HL-60 (cell line): ENCODE data around the gene DHX15.

ENCODE experiments used
- DNase-seq, 2 experiments: peaks; one replicate each; pipeline ENCODE4 v3.0.0-alpha.2; 2010 to 2020; ENCODE audit warnings: low read depth in 1 of 2, low spot score in 1 of 2
- H3K27ac ChIP-seq: fragments of 250-450 bp; sonication (Bioruptor Pico); replicated peaks from 2 replicates; pipeline ENCODE4 v1.5.1; 2020; ENCODE audit warnings: mild to moderate bottlenecking, moderate library complexity
- H3K27me3 ChIP-seq: fragments of 250-450 bp; sonication (Bioruptor Pico); 2 replicates; pipeline ENCODE4 v1.5.1; 2021; ENCODE audit warnings: mild to moderate bottlenecking, moderate library complexity; ENCODE audit not compliant: insufficient read depth, poor library complexity, severe bottlenecking
- H3K4me3 ChIP-seq: replicated peaks from 2 replicates; pipeline ENCODE4 v1.5.1; 2011; ENCODE audit warnings: mild to moderate bottlenecking, control low read depth, low read length; ENCODE audit not compliant: insufficient read depth
- GABPA ChIP-seq: IDR thresholded peaks from 2 replicates; pipeline ENCODE4 v1.6.1; 2012; ENCODE audit warnings: low read depth
- POLR2AphosphoS5 ChIP-seq: IDR thresholded peaks from 2 replicates; pipeline ENCODE4 v1.6.1; 2012; ENCODE audit warnings: low read depth
- SPI1 ChIP-seq: IDR thresholded peaks from 2 replicates; pipeline ENCODE4 v1.6.1; 2012; ENCODE audit warnings: low read depth, mild to moderate bottlenecking, borderline replicate concordance
- TF ChIP-seq, protein P1 (sequence below): IDR thresholded peaks from 2 replicates; pipeline ENCODE4 v1.6.1; 2012; ENCODE audit warnings: low read depth; ENCODE audit not compliant: insufficient replicate concordance
- TF ChIP-seq, protein P2 (sequence below): IDR thresholded peaks from one replicate; pipeline ENCODE4 v1.5.1; 2011; ENCODE audit warnings: low read length, control low read depth, inconsistent platforms; ENCODE audit not compliant: insufficient read depth

DHX15 gene

DNA sequence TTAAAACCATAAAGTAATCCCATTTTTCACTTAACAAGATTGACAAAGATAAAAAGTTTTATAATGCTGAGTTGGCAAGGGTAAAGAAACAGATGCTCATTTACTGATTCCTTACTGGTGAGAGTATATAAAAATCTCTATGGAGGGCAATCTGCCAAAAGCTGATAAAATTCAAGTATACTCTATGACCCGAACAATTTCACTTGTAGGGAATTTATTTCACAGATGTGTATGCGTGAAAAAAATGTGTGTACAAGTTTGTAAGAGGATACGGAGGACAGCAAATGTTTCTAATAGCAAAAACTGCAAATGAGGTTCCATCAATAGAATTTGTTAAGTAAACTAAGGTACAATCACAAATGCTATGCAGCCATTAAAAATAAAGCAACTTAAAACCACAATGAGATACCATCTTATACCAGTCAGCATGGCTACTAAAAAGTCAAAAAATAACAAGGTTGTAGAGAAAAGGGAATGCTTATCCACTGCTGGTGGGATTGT lies 23.4 kb downstream of the DHX15 start:
- TF ChIP-seq, protein P1, sequence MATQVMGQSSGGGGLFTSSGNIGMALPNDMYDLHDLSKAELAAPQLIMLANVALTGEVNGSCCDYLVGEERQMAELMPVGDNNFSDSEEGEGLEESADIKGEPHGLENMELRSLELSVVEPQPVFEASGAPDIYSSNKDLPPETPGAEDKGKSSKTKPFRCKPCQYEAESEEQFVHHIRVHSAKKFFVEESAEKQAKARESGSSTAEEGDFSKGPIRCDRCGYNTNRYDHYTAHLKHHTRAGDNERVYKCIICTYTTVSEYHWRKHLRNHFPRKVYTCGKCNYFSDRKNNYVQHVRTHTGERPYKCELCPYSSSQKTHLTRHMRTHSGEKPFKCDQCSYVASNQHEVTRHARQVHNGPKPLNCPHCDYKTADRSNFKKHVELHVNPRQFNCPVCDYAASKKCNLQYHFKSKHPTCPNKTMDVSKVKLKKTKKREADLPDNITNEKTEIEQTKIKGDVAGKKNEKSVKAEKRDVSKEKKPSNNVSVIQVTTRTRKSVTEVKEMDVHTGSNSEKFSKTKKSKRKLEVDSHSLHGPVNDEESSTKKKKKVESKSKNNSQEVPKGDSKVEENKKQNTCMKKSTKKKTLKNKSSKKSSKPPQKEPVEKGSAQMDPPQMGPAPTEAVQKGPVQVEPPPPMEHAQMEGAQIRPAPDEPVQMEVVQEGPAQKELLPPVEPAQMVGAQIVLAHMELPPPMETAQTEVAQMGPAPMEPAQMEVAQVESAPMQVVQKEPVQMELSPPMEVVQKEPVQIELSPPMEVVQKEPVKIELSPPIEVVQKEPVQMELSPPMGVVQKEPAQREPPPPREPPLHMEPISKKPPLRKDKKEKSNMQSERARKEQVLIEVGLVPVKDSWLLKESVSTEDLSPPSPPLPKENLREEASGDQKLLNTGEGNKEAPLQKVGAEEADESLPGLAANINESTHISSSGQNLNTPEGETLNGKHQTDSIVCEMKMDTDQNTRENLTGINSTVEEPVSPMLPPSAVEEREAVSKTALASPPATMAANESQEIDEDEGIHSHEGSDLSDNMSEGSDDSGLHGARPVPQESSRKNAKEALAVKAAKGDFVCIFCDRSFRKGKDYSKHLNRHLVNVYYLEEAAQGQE, result no peak
- TF ChIP-seq, protein P2, sequence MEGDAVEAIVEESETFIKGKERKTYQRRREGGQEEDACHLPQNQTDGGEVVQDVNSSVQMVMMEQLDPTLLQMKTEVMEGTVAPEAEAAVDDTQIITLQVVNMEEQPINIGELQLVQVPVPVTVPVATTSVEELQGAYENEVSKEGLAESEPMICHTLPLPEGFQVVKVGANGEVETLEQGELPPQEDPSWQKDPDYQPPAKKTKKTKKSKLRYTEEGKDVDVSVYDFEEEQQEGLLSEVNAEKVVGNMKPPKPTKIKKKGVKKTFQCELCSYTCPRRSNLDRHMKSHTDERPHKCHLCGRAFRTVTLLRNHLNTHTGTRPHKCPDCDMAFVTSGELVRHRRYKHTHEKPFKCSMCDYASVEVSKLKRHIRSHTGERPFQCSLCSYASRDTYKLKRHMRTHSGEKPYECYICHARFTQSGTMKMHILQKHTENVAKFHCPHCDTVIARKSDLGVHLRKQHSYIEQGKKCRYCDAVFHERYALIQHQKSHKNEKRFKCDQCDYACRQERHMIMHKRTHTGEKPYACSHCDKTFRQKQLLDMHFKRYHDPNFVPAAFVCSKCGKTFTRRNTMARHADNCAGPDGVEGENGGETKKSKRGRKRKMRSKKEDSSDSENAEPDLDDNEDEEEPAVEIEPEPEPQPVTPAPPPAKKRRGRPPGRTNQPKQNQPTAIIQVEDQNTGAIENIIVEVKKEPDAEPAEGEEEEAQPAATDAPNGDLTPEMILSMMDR, result no peak
- no peak for TF ChIP-seq GABPA
- no peak for TF ChIP-seq POLR2AphosphoS5
- no peak for TF ChIP-seq SPI1
- H3K27ac ChIP-seq, result no peak overlapping the region
- H3K27me3 ChIP-seq, result no peaks in the 10 kb centered on the region
- H3K4me3 ChIP-seq, result no peak overlapping the region
- DNase-seq, result no peak

GRCh38 chr4:24559889-24560288 lies 24.5 kb downstream of the DHX15 start:
- Histone ChIP-seq H3K4me3 (no peak overlapping the region), H3K27me3 (no peaks in the 10 kb centered on the region), H3K27ac (no peak overlapping the region)
- TF ChIP-seq, protein P1, result no peak
- TF ChIP-seq SPI1, result no peak
- no peak for TF ChIP-seq POLR2AphosphoS5
- TF ChIP-seq, protein P2, result no peak
- TF ChIP-seq GABPA, result no peak
- no peak for DNase-seq

- DNase-seq, result no peak
- H3K27ac ChIP-seq, result no peak overlapping the region
These were observed 25.1 kb downstream of the DHX15 start for GRCh38 chr4:24559032-24559821.

More at GRCh38 chr4:24559032-24559821, 25.1 kb downstream of the DHX15 start:
- no peak overlapping the region for H3K4me3 ChIP-seq
- no peak for TF ChIP-seq POLR2AphosphoS5
- no peak for TF ChIP-seq SPI1
- TF ChIP-seq, protein P2, result no peak
- TF ChIP-seq, protein P1, result no peak
- no peaks in the 10 kb centered on the region for H3K27me3 ChIP-seq
